GM19324 (cell line): ENCODE data around the gene CD276.

ENCODE experiments used
- ATAC-seq: cut with Tn5 transposase; IDR thresholded peaks from one replicate; pipeline ENCODE4 v1.9.1; 2021; ENCODE audit warnings: mild to moderate bottlenecking, moderate library complexity; ENCODE audit not compliant: unreplicated experiment, low FRiP score

The CD276 gene

GRCh38 chr15:73744293-73744692 lies 60.1 kb downstream of the CD276 start:
- no peak for ATAC-seq

DNA sequence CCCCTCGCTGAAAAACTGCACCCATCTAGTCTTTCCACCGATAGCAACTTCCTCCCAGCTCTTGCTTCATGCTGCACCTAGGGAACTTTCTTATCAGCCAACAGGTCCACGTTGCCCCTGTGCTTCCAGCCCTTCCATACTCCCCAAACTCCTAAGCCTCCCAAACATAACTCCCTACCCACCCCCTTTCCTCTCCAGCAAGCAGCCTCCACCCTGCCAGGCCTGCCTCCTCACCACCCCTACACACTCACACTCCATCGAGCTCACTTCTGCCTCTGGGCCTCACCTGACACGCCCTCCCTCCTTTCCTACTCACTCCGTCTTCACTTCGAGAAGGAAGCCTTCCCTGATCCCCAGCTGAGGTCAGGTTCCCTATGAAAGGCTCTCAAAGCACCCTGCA lies 60.9 kb downstream of the CD276 start:
- ATAC-seq, result no peak

GRCh38 chr15:73746261-73746660 lies 62.1 kb downstream of the CD276 start:
- no peak for ATAC-seq

DNA sequence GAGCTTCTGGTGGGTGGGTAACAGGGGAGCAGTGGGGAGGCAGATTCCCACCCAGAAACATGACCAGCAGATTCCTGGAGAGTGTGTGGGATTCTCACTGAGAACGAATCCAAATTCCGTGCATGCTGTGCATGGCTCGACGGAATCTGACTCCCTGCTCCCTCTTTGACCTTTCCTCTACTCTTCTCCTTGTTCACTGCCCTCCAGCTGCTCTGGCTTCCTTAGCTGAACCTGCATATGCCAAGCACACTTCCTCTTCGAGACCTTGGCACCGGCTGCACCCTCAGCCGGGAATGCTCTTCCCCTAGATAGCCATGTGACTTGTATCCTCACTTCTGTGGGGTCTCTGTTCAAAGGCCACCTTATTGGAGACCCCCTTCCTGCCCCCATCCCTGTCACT lies 62.7 kb downstream of the CD276 start:
- ATAC-seq, result no peak

DNA sequence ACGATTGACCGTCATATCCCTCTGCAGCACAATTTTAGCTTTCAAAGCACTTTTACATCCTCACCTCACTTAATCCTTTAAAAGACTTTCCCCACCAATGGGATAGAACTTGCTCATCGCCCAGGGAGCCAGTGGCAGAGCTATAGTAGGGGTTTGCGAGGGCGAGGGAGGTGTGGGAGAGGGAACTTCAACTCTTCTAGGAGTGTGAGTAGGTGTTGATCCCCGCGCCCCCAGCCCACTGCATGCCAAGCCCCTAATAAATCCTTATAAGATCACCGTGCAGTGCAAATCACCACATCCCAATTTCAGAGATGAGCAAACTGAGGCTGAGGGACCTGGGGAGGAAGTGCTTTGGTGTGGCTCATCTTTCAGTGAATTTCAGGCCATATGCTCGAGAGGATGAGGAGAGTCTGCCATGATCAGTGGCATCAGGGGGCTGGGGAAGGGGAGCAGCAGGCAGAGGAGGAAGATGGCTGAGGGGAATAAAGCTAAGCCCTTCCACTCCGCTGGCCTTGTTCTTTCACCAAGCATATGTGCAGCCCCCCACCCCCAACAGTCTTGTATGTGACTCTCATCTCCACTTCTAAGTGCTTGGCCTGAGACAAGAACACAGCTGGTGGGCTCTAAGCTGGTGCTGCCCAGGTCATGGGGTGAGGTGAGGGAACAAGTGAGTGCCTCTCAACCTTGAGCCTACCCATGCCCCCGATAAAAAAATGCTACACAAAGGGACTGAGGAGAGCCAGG lies 63.8 kb downstream of the CD276 start:
- no peak for ATAC-seq

- no peak for ATAC-seq
Measured at GRCh38 chr15:73748730-73749129, 64.5 kb downstream of the CD276 start.

GRCh38 chr15:73749533-73749932 lies 65.3 kb downstream of the CD276 start:
- ATAC-seq, result no peak

DNA sequence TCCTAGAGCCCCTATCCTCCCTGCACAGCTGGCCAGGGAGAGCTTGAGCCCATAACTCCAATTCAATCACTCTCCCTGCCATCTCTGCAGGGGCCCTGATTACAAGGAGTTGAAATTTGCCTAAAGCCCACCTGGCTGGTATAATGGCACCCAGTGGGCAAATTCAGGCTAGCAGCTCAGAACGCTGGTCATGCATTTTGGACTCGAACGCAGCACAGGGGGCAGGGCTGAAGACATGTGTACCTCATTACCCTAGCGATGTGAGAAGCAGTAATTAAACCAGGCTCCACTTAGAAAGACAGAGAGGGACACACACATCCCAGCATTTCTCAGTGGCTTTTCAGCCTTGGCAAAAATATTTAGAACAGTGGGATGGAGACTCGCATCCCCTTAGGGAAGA lies 65.8 kb downstream of the CD276 start:
- no peak for ATAC-seq

GRCh38 chr15:73750438-73750837 lies 66.3 kb downstream of the CD276 start:
- ATAC-seq, result no peak

- ATAC-seq, result no peak
Measured at GRCh38 chr15:73750951-73751350, 66.8 kb downstream of the CD276 start.

DNA sequence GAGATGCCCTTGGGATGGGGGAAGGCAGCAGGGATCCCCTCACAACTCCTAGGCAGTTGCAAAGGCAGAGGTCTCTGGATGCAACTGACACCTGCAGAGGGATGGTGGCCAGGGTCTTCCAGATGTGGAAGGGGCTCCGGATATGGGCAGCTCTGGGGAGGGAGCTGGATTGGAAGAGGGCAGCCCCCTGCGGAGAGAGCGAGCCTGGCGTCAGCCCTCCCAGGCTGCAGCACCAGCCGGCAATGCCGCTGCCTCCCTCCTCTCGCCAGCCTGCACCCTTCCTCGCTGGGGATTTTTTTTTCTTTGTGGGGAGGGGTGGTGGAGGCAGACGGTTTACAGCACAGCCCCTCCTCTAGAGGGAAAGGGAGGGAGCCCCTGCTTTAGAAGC lies 67.3 kb downstream of the CD276 start:
- no peak for ATAC-seq

DNA sequence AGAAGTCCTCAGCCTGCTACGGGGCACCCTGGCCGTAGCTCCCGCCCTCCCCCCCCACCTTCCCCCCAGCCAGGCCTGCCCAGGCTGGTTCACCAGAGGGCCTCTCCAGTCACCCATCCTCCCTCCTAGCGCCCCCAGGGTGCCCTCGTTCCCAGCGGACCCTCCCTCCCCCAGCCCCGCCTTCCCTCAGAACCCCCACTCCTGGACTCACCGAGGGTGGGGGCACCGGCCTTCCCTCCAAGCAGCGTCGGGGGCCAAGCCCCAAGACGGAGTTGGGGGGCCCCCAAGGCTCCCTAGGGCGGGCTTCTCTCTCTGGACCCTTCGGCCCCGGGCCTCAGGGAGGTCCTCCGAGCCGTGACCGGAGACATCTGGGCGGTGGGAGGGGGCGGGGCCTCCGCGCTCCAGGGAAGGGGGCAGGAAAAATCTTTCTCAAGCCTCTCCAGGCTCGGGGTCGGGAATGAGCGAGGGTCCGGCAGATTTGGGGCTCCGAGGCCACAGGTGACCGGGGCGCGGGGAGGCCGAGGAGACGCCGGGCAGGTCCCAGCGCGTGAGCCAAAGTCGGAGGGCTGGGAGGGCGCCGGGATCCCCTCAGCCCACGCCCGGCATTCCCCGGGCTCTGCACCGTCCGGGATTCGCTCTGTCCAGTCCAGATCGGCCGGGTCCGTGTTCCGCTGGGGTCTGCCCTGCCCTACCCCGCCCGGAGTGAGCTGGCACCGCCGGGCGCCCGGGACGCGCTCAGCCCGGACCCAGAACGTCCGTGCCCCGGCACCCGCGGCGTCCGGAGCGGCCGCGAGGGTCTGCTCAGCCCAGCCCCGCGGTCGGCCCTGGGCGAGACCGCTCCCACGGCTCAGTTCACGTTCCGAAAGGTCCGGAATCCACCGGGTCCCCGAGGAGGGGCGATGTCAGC lies 68.0 kb downstream of the CD276 start:
- ATAC-seq, result no peak

DNA sequence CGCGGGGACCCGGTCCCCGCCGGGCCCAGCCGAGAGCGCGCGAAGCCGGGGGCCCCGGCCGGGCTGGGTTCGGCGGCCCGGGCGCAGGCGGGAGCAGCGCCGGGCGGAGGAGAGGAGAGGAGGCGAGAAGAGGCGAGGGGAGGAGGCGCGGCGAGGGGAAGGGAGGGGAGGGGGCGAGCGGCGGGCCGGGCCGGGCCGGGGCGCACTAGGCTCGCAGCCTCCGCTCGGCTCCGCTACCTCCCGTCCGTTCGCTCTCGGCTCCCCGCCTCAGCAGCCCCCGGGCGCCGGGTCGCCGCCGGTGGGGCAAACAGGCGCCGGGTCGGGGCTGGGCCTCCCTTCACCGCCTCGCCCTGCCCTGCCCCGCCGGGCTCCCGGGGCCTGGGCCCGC lies 68.6 kb downstream of the CD276 start:
- ATAC-seq, result no peak

- no peak for ATAC-seq
Measured at GRCh38 chr15:73753250-73754130, 69.3 kb downstream of the CD276 start, which contains the start of gene INSYN1. TSS of gene INSYN1 (minus strand) at chr15:73753351. CDS start at chr15:73751130, 2,221 bp downstream.

DNA sequence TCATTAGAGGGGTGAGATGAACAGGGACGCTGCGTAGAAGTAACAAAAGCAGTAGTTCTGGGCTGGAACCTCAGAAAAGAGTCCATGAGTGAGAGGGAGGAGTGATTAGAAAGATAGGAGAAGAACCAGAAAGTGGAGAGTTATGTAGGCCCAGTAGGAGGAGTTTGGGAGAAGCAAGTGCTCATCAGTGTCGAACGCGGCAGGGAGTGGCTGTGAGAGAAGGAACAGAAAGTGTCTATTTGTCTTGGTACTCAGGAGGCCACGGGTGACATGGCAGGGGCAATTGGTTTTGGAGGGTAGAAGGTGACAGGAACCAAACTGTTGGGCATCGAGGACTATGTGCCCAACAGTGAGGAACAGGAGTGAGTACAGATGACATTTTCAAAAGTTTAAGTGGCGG lies 70.3 kb downstream of the CD276 start:
- ATAC-seq, result no peak

DNA sequence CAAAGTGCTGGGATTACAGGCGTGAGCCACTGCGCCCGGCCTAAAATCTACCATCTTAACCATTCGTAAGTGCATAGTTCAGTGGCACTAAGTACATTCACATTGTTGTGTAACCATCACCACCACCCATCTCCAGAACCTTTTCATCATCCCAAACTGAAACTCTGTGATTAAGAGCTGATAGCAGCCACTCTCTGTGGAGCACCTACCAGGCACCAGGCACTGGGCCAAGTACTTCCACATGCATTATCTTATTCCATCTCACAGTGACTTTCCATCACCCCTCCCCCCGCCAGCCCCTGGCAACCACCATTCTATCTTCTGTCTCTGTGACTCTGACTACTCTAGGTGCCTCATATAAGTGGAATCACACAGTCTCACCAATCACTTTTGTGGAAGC lies 71.3 kb downstream of the CD276 start:
- no peak for ATAC-seq

DNA sequence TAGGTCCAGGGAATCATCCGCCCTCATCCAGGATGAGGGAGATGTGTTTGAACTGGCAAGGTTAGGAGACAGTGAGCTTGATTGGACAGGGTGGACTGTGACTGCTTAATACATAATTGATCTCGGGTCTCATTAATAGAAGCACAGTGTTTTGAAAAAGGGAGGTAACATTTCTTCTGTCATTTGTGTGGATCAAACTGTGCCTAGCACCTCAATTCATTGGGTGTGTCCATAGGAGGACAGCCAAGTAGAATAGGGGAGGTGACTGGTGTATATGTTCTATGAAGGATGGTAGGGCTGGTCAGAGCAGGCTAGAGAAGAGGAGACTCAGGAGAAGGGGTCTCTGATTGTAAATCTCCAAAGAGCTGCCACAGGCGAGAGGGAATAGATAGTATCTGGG lies 71.8 kb downstream of the CD276 start:
- no peak for ATAC-seq

- ATAC-seq, result no peak
Measured at GRCh38 chr15:73756390-73756789, 72.2 kb downstream of the CD276 start.

DNA sequence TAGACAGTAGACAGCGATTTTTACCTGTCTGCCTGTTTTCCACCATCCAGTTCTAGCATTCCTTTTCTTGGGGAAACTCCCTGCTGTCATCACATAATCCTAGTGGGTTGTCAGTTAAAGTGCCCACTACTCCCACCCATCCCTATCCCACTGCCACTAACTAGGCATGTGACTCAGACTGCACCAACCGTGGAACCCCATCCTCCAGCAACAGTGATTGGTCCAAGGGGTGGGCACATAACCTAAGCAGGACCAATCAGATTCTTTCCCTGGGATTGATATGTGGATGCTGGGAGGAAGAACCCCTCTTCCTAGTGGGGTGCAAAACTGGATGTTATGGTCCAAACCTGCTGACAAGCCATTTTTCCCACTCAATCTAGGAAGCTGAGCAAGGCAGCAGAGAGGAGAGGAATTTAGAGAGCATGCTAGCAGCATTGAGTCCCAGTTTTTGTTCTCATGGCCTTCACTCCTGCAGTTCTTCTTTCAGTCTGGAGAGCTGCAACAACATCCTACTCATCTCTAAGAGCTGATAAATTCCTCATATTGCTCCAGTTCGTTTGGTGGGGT lies 72.8 kb downstream of the CD276 start:
- no peak for ATAC-seq

- ATAC-seq, result no peak
Measured at GRCh38 chr15:73757571-73757970, 73.4 kb downstream of the CD276 start.
